NCI-H526 (cell line): Measurements from ENCODE around the gene TMA16.
"Not testable (repeated sequence)": the region's sequence is repeated elsewhere in the genome, so short reads cannot be mapped to it uniquely, and the experiment has no call there.

Source experiments
- DNase-seq, 2 experiments: peaks; one replicate each; lab custom pipeline; 2025; lab: John Stamatoyannopoulos, UW

The TMA16 gene

GRCh38 chr4:163515198-163515597 is 20.7 kb downstream of the TMA16 start:
- DNase-seq: no peak

GRCh38 chr4:163523791-163524365 is 29.4 kb downstream of the TMA16 start:
- no peak for DNase-seq

- DNase-seq: no peak
These were observed 31.5 kb downstream of the TMA16 start for GRCh38 chr4:163525982-163526381.

GRCh38 chr4:163527172-163527571 is 32.7 kb downstream of the TMA16 start:
- DNase-seq: no peak

- no peak for DNase-seq
These were observed 34.2 kb downstream of the TMA16 start for GRCh38 chr4:163528653-163529052.

GRCh38 chr4:163534056-163534455 is 39.6 kb downstream of the TMA16 start:
- DNase-seq: no peak

- no peak for DNase-seq
These were observed 41.2 kb downstream of the TMA16 start for GRCh38 chr4:163535657-163536056.

- no peak for DNase-seq
These were observed 41.6 kb downstream of the TMA16 start for GRCh38 chr4:163536091-163536490.

GRCh38 chr4:163537114-163537513 is 42.6 kb downstream of the TMA16 start:
- no peak for DNase-seq

- DNase-seq: not testable (repeated sequence)
These were observed 44.3 kb downstream of the TMA16 start for GRCh38 chr4:163538820-163539219.

- DNase-seq: no peak
These were observed 46.0 kb downstream of the TMA16 start for GRCh38 chr4:163540448-163540847.

- DNase-seq: no peak
These were observed 46.5 kb downstream of the TMA16 start for GRCh38 chr4:163540977-163541376.

- no peak for DNase-seq
These were observed 47.8 kb downstream of the TMA16 start for GRCh38 chr4:163542275-163542674.

- DNase-seq: peak; percentile 15 to 77
These were observed 50.0 kb downstream of the TMA16 start for GRCh38 chr4:163544407-163545038.

- peak; percentile 4 to 60 for DNase-seq
These were observed 54.2 kb downstream of the TMA16 start for GRCh38 chr4:163548481-163549243.

GRCh38 chr4:163550869-163551267 is 56.4 kb downstream of the TMA16 start:
- DNase-seq: peak; percentile 70 to 77

- DNase-seq: no peak
These were observed 58.7 kb downstream of the TMA16 start for GRCh38 chr4:163553146-163553545.

- DNase-seq: peak; percentile 6 to 56
These were observed 60.5 kb downstream of the TMA16 start for GRCh38 chr4:163554870-163555465.

- peak in 1 of 2 experiments; percentile 49 for DNase-seq
These were observed 61.7 kb downstream of the TMA16 start for GRCh38 chr4:163556177-163556576.

- DNase-seq: no peak
These were observed 62.3 kb downstream of the TMA16 start for GRCh38 chr4:163556650-163557391.

GRCh38 chr4:163558539-163559044 is 64.1 kb downstream of the TMA16 start:
- no peak for DNase-seq

GRCh38 chr4:163562496-163562895 is 68.0 kb downstream of the TMA16 start:
- no peak for DNase-seq
